HG02798 (cell line): ENCODE results near the gene PKNOX2.

Source experiments
- ATAC-seq: cut with Tn5 transposase; IDR thresholded peaks from one replicate; pipeline ENCODE4 v1.9.1; 2021; ENCODE audit warnings: mild to moderate bottlenecking; ENCODE audit not compliant: unreplicated experiment, poor library complexity

The PKNOX2 gene, protein sequence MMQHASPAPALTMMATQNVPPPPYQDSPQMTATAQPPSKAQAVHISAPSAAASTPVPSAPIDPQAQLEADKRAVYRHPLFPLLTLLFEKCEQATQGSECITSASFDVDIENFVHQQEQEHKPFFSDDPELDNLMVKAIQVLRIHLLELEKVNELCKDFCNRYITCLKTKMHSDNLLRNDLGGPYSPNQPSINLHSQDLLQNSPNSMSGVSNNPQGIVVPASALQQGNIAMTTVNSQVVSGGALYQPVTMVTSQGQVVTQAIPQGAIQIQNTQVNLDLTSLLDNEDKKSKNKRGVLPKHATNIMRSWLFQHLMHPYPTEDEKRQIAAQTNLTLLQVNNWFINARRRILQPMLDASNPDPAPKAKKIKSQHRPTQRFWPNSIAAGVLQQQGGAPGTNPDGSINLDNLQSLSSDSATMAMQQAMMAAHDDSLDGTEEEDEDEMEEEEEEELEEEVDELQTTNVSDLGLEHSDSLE

DNA sequence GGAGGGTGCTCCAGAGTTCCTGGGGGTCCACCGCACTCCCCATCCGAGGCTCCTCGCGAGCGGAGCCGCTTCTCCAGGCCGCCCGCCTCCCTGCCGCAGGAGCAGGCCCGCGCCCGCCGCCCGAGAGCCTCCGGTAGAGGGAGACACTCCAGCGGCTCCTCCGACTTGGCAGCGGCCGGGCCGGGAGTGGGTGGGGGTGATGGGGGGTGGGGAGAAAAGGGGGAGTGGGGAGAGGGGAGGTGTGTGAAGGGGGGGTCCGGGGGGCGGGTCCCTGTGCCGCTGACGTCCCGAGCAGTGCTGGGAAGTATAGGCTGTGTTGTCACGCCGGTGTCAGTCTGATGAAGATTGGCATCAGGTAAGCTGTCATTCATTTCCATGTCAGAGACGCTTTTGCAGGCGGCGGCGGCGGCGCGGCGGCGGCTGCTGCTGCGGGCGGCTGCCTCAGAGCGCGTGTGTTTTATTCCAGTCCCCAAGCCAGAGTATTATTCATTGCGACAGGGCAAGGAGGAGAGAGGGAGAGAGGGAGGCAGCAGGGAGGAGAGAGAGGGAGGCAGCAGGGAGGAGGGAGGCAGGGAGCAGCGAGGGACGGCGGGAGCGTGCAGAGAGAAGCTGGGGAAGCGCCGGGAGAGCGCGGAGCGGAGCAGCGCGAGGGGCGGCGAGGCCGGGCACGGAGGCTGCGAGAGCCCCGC, at the start of gene PKNOX2:
Gene PKNOX2 (plus strand): TSS at position 330 of the 689 bp plus-strand sequence. CDS start 186,555 bp downstream, outside the sequence.
- peak; percentile 58 for ATAC-seq

DNA sequence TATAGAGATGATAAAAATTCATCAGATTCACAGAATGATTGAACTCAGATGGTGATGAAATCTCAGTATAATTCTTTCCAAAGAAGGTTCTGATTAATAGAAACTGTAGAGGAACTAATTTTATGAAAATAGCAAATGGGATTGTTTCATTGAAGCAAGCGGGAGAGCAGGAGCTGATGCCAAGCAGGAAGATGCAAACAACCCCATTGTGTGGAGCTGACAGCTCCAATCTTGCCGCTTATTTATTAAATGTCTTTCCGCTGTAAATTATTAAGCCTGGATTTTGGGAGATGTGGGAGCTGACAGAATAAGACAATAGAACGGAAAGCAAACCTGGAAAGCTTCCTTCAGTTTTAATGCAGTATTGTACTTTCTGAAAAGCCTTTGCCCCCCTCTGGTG, 47.1 kb upstream of the PKNOX2 start:
- no peak for ATAC-seq

DNA sequence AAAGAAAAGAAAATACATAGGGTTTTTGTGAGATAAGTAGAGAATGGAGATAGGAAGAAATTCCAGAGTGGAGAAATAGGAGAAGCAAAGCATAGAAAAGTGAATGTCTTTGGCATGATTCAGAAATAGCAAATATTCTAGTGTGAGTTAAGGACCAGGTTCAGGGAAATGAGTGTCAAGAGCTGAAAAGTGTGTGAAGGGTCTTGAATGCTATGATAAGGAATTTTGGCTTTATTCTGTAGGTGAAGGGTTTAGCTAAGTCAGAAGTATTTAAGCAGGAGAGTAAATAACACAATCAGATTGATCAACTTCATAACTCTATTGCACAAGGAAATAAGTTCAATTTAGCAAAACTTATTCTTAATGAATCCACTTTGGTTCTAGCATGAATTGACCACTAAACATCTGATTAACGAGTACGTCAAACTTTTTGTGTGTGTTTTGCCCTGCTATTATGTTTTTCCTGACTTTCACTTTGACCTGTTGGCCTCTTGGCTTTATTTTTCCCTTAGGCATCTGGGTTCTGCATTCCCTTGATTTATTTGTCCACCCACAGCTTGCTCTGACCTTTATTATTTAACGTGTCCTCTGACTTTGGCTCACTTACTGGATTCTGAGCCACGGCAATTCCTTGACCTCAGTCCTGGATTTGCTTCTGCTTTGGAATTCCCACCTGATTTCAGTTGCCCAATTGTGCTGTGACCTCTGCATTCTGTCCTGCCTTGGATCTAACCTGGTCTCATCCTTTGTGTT, 41.2 kb upstream of the PKNOX2 start:
- no peak for ATAC-seq

DNA sequence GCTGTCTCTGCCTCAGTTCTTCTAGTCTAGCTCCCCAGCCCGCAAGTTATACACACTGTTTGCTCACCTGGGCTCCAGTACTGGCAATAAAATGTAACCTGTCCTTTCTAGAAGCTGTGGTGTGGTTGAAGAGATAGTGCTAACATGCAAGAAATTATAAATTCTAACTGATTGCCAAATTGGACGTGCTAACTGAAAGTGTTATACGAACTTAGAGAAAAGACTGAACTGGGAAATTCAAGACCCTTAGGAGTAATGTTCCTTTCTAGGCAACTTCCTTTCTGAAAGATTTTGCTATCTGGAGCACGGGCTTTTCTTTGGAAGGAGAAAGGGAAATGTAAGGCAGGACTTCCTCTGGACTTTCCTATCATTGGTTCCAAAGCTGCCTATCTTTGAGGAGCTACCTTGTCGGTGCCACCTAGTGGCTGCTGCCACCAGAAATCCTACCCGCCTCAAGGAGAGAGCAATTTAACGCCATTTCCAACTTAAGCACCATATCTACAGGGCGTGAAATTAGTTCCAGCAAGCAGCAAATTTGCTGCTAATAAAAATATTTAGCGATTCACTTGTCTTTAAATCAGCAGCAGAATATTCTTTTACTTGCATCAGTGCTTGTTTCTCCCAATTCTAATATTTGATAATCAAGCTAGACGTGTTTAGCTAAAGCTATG, 40.5 kb upstream of the PKNOX2 start:
- ATAC-seq: peak; percentile 71

DNA sequence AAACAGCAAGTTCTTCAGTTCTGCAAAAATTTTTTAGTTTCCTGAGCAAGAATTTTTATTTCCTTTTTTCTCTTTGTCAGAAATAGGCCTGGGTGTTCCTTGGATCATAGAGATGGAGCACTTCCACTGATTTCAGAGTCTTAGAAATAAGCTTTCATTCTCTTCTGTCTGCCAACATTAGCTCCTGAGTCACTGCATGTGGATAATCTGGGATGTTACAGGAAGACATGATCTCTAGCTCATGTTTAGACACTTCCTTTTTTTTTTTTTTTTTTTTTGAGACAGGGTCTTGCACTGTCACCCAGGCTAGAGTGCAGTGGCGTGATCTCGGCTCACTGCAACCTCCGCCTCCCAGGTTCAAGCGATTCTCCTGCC, 39.9 kb upstream of the PKNOX2 start:
- ATAC-seq: no peak

DNA sequence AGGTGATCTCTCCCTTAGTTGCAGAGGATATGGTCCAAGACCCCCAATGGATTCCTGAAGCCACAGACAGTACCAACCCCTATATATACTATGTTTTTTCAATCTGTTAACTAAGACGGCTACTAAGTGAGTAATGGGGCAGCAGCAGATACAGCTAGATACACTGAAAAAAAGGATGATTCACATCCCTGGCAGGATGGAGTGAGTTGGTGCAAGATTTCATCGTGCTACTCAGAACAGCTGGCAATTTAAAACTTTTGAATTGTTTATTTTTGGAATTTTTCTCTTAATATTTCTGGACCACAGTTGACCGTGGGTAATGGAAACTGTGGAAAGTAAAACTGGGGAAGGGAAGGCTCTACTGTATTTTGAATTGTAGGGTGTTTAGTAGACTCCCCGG, 36.1 kb upstream of the PKNOX2 start:
- ATAC-seq: no peak

DNA sequence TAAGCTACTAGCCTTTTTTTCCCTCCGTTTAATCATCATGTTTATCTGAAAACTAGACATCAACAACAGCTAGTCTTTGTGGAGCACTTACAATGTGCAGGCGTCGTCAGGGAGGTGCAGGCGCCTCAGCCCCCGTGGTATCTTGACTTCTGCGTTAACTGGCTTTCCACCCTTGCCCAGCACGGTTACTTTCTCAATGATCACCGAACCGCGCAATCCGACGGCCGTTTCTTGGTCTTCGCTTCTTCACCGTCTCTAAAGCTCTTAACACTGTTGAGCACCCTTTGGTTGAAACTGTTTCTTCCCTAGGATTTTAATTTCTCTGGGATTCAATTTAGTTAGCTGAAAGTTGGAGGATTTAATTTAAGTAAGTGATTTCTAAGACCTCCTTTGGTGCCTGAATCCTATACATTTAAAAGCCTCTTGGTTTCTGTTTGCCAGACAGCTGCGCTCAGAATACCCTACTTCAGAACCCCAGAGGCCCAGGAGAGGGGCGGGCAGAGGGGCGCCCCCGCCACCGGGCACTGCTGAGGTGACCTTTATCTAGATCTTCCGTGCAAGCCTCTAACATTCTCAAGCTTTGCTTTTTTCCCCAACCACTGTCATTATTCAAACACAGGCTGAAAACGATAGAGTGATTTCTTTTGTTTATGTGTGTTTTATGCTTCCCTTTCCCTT, 35.1 kb upstream of the PKNOX2 start:
- no peak for ATAC-seq

DNA sequence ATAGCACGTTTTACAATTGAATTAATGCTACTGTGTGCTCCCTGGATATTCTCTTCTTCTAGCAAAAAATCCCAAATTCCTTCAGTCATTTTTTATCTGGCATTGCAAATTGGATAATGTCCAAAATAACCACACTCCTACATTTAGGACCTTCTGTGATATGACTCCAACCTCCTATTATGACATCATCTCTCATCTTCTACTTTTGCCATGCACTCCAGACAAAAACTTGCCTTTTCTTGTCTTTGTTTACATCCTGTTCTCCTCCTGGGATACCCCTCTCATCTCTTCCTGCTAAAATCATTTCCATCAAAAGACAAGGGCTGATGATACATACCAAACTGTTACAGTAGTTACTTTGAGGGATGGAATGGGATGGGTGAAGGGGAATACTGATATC, 32.5 kb upstream of the PKNOX2 start:
- no peak for ATAC-seq

DNA sequence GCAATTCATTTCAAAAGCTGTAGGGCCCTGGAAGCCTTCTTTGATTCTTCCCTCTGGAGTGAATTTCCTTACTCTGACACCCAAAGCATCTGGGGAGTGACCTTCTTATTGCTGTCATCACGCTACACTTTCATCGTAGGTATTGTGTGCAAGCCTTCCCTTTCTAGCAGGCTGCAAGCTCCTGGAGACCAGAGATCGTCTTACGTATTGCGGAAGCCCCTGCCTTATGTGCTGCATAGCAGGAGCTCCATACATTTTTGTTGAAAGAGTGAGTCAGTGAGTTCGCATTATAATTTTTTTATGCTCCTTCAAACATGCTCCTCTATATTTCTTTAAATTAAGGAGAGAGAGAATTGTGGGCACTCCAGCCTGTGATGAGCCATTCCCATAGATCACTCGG, 32.0 kb upstream of the PKNOX2 start:
- no peak for ATAC-seq

DNA sequence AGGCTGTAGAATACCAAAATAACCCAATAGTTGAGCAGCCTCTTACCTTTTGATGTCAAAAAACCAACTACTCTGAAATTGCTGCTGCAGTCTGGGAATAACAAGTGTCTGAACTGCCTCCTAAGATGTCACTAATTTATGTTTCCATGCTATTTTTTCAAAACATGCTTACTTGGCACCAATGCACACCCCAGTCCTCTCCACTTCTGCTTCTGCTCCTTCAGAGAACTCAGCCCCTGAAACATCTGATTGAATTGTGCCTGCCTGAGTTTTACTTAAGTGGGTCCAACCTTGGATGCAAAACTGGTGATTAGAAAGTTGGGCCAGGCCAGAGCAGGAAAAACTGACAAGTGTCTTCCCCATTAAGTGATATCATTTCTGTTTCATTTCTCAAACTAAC, 28.6 kb upstream of the PKNOX2 start:
- no peak for ATAC-seq

DNA sequence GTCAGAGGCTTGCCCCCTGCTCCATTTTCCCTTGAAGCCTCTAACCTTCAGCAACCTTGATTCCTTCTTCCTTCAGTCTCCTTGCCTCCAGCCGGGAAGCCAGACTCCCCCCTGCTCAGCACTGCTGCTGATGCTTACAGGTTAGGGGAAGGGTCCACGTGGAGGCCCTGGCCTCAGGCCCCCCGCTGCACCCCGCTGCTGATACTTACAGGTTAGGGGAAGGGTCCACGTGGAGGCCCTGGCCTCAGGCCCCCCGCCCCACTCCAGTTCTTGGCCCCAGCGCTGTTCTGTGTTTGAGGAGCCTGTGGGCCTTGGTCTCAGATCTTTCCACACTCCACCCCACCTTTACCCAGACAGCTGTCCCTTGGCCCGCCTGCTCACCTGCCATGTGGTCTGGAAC, 25.6 kb upstream of the PKNOX2 start:
- ATAC-seq: no peak

DNA sequence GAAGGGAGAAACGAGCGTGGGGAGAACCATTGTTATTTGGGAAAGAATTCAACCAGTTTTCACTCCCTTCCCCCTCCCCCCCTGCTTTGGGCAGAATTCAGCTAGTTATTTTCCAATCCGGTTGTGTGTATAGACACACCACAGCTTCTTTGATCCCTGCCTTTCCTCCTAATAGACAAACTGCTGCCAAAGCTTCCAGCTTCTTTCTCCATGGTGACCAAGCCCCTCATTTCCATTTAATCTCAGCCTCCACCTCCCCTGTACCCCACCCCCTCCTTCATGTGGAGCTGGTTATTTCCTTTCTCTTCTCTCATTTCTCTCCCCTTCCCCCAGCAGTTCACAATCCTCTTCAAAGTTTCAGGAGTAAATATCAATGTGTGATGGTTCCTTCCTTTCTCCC, 24.8 kb upstream of the PKNOX2 start:
- ATAC-seq: no peak

DNA sequence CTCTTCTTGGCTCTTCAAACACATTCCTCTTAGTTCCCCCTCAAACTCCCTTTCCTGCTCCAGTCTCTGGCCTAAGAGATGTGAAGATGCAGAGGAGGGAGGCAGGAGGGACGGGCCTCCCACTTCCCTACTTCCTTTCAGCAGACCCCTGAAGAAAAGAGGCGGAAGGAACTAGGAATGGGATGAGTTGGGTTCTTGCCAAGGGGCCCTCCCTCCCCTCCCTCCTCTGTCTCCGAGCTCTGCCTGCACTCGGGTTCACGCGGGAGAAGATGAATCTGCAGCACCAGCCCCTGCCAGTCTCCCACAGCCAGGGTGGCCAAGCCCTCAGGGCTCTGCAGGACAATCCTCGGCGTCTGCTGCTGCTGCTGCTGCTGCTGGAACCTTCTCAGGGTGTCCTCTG, 24.3 kb upstream of the PKNOX2 start:
- ATAC-seq: no peak

DNA sequence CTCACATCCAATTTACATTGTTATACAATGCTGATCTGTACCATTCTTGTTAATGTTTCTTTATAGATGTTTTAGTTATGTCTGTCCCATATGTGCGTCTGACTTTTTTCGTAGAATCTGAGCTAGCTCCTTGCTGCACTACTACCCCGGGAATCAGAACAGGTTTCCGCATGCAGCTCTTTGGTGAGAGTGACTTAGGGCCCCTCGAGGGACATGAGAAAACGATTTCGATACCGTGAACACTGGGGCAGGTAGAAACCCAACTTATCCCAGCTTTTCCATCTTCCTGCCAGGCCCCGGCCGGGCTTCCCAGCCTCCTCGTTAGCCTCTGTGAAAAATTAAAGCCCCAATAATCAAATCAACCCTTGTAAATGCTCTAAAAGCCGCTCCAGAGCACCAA, 23.4 kb upstream of the PKNOX2 start:
- ATAC-seq: no peak

DNA sequence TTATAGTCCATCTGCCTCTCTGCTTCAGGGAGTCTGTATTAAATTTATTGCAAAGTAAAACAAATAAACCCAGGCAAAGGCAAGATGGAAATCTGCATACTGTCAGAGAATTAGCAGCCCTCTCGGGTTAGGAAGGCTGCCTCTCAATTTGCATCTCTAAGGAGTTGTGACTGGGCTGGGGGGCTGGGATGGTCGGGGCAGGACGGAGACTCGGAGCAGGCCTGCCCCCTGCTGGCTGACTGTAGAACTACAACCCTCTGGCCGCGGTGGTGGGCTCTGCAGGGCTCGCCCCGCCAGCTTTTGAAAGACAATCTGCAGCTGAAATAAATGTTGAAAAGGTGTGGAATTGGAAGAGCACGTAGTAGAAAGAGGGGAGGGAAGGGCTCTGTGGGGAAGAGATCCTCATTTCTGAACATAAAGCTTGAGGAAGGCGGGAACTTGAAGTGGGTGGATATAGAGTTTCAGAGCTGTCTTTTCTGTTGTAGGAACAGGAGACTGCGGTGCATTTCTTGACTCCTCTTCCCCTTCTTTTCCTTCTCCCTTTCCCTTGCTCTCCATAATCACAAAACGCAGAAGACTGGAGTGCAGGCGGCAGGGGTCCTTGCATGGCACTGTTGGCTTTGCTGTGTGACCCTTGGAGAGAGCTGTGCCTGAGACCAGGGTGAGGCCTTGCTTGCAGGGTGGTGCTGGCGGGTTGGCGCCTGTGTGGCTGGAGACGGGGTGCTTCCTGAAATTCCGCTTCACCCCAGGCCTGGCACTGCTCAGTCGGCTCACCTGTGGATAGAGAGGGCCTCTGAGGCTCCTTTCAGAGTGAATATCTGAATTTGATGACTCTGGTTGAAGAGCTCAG, 22.6 kb upstream of the PKNOX2 start:
- ATAC-seq: peak; percentile 75

DNA sequence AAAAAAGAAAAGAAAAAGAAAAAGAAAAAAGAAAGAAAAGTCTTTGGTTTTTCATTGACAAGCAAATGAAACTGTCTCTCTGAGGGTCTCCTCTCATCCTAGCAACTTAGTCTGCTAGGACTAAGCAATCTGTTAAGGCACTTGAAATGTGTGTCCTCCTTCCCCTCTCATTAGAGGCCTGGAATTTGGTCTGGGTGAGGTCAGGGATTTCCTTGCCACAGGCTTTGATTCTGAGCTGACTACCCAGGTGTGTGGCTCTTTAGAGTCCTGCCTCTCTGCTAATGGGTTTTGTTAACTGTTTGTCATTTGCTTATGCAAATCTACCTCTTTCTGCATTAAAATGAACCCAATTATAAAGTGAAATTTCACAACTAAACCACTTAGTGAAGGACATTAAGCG, 18.3 kb upstream of the PKNOX2 start:
- no peak for ATAC-seq

DNA sequence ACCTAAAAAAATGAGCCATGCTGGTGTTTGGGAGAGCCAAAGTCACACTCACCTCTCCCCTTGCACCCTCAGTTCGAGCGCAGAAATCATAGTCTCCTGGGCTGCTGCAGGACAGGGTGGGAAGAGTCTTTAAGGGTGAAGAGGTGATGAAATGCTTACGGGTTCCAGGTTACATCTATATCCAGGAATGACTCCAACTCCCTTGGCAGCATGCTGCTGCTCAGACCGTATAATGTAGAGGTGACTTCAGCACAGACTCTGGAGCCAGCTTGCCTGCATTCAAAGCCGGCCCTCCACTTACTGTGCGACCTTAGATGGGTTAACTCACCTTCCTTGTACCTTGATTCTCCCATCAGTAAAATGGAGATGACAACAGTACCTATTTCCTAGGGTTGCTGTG, 17.3 kb upstream of the PKNOX2 start:
- no peak for ATAC-seq

DNA sequence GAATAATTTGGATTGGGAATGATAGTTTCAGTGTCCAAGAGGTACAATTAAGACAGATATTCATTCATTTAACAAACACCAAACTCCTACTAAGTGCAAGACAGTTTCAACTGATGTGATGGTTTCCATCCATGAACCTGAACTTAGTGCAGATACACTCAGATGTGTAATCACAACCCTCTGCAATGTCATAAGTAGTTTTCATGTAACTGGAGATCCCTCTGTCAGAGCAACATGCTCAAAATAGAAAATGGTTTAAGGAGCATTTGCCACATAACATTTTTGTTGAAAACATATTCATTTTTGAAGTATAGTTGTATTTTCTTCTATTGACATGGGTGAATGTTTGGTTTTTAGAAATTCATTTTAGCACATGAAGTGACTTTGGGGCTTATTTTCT, 16.5 kb upstream of the PKNOX2 start:
- no peak for ATAC-seq

DNA sequence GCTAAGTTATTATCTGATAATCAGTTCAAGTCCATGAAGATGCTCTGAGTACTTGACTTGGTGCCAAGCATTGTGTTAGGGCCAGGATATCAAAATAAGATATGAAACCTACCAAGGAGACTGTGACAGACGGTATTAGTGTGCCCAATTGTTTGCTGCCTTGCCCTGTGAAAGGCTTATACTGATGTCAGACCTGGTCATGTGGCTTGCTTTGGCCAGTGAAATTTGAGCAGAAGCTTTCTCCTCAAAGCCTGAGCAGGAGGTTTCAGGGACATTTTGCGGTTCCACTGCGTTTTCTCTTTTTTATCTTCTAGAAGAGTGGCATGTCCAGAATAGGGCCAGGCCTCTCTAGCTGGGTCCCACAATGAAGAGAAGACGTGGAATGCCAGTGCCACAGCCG, 15.8 kb upstream of the PKNOX2 start:
- no peak for ATAC-seq
